SKM-1 (cell line): ENCODE results near the gene DPP7.
"Not testable (repeated sequence)": the region's sequence is repeated elsewhere in the genome, so short reads cannot be mapped to it uniquely, and the experiment has no call there.

Source experiments
- DNase-seq: peaks from one replicate; lab custom pipeline; 2025; ENCODE audit not compliant: unreplicated experiment; lab: John Stamatoyannopoulos, UW

DPP7 gene

GRCh38 chr9:137148242-137148641, 33.7 kb upstream of the DPP7 start:
- DNase-seq, result no peak

GRCh38 chr9:137147793-137148160, 33.2 kb upstream of the DPP7 start:
- DNase-seq, result no peak

GRCh38 chr9:137147091-137147792, 32.7 kb upstream of the DPP7 start:
- DNase-seq, result no peak

GRCh38 chr9:137146527-137146918, 32.0 kb upstream of the DPP7 start:
- no peak for DNase-seq

- no peak for DNase-seq
Observed at GRCh38 chr9:137145731-137146526, 31.4 kb upstream of the DPP7 start.

GRCh38 chr9:137143459-137143858, 28.9 kb upstream of the DPP7 start:
- no peak for DNase-seq

- DNase-seq, result no peak
Observed at GRCh38 chr9:137141976-137142936, 27.7 kb upstream of the DPP7 start.

- DNase-seq, result no peak
Observed at GRCh38 chr9:137141050-137141810, 26.7 kb upstream of the DPP7 start.

- no peak for DNase-seq
Observed at GRCh38 chr9:137140151-137141012, 25.8 kb upstream of the DPP7 start.

GRCh38 chr9:137139468-137140150, 25.1 kb upstream of the DPP7 start:
- DNase-seq, result no peak

- DNase-seq, result no peak
Observed at GRCh38 chr9:137138722-137139467, 24.4 kb upstream of the DPP7 start, which contains the start of gene GRIN1. Gene GRIN1, plus strand, starts transcription at chr9:137139154. Its CDS starts 333 bp downstream, at chr9:137139487.

- no peak for DNase-seq
Observed at GRCh38 chr9:137138058-137138721, 23.7 kb upstream of the DPP7 start.

GRCh38 chr9:137136881-137137607, 22.5 kb upstream of the DPP7 start:
- DNase-seq, result no peak

GRCh38 chr9:137136261-137136880, 21.8 kb upstream of the DPP7 start:
- no peak for DNase-seq

GRCh38 chr9:137135154-137135553, 20.6 kb upstream of the DPP7 start:
- not testable (repeated sequence) for DNase-seq

- DNase-seq, result no peak
Observed at GRCh38 chr9:137134191-137134590, 19.7 kb upstream of the DPP7 start.
